Endothelial cell of umbilical vein (primary cell): ENCODE results near the gene AGK. TPM values are rescaled to one million over a fixed set of nuclear protein-coding genes. Genes with fewer than 3 reads are reported as not detected.
A peak's percentile ranks its signal among the peaks of the same experiment; 100 is the strongest.

Source experiments
- BruUV-seq: library from RNA; stranded (reverse); fragments of 400-500 nt; replicated peaks from 2 replicates; lab custom pipeline; 2021; lab: Mats Ljungman, UMichigan
- CTCF ChIA-PET: fragments of 300-600, 350-600 bp; sonication (Branson Sonifier 250); formaldehyde crosslinking; loops from one replicate; lab custom pipeline; 2021; ENCODE audit warnings: antibody characterized with exemption, inconsistent platforms; lab: Charles Lee
- POLR2A ChIA-PET: fragments of 300-600, 350-600 bp; sonication (Branson Sonifier 250); formaldehyde crosslinking; loops from one replicate; lab custom pipeline; 2021; ENCODE audit warnings: antibody characterized with exemption, inconsistent platforms; lab: Charles Lee
- DNase-seq: peaks from one replicate; pipeline ENCODE4 v3.0.0-alpha.2; 2011; ENCODE audit warnings: low read depth, low spot score
- FAIRE-seq: peaks from 2 replicates; lab custom pipeline; 2011; peaks lifted over from hg19 to GRCh38; lab: Jason Lieb, UNC
- H2AFZ ChIP-seq: 2 replicates; pipeline ENCODE4 v1.6.0; 2012; ENCODE audit warnings: low read depth, low read length, control low read depth, inconsistent platforms
- H3K27ac ChIP-seq: 2 replicates; pipeline ENCODE4 v1.5.1; 2011; ENCODE audit warnings: low read depth, mild to moderate bottlenecking, control low read depth, low read length, moderate library complexity; ENCODE audit not compliant: insufficient read depth
- H3K27me3 ChIP-seq, 2 experiments: 2 replicates each; pipeline versions ENCODE4 v1.6.0 to v1.6.1; 2011; ENCODE audit warnings: low read length in 2 of 2, mixed read lengths in 1 of 2; ENCODE audit not compliant: control insufficient read depth in 2 of 2, insufficient read depth in 2 of 2
- H3K36me3 ChIP-seq, 2 experiments: 2 replicates in 1 of 2; 3 replicates in 1 of 2; pipeline ENCODE4 v1.5.1; 2011; ENCODE audit warnings: low read length in 2 of 2, mild to moderate bottlenecking in 1 of 2, moderate library complexity in 1 of 2; ENCODE audit not compliant: control insufficient read depth in 2 of 2, insufficient read depth in 2 of 2; ENCODE audit errors: extremely low read depth in 1 of 2
- H3K4me1 ChIP-seq: 3 replicates; pipeline ENCODE4 v1.5.1; 2011; ENCODE audit warnings: mild to moderate bottlenecking, low read length; ENCODE audit not compliant: control insufficient read depth, insufficient read depth; ENCODE audit errors: extremely low read depth
- H3K4me2 ChIP-seq: 2 replicates; pipeline ENCODE4 v1.6.1; 2011; ENCODE audit warnings: low read length, control low read depth, mixed read lengths; ENCODE audit not compliant: insufficient read depth
- H3K4me3 ChIP-seq, 3 experiments: fragments of 200-600 bp in 1 of 3; sonication (generic), shearing (Covaris generic) in 1 of 3; replicated peaks in 1 of 3; 2 replicates each; pipeline ENCODE4 v1.5.1; 2011 to 2016; ENCODE audit warnings: control low read depth in 3 of 3, low read length in 3 of 3, mild to moderate bottlenecking in 2 of 3, inconsistent platforms in 1 of 3, low read depth in 1 of 3, moderate library complexity in 1 of 3; ENCODE audit not compliant: insufficient read depth in 1 of 3
- H3K79me2 ChIP-seq: 2 replicates; pipeline ENCODE4 v1.6.0; 2012; ENCODE audit warnings: low read length, inconsistent platforms; ENCODE audit not compliant: control insufficient read depth, insufficient read depth
- H3K9ac ChIP-seq: replicated peaks from 2 replicates; pipeline ENCODE3; 2011; ENCODE audit warnings: low read length, control low read depth; ENCODE audit not compliant: insufficient read depth; ENCODE audit errors: extremely low read depth
- H3K9me1 ChIP-seq: replicated peaks from 3 replicates; pipeline ENCODE4 v1.6.0; 2011; ENCODE audit warnings: mild to moderate bottlenecking, low read length; ENCODE audit not compliant: control insufficient read depth, insufficient read depth; ENCODE audit errors: extremely low read depth
- H3K9me3 ChIP-seq: replicated peaks from 2 replicates; pipeline ENCODE4 v1.5.1; 2012; ENCODE audit warnings: low read length, inconsistent platforms; ENCODE audit not compliant: control insufficient read depth, insufficient read depth
- H4K20me1 ChIP-seq: replicated peaks from 2 replicates; pipeline ENCODE3; 2011; ENCODE audit warnings: mild to moderate bottlenecking, low read length; ENCODE audit not compliant: control insufficient read depth, insufficient read depth; ENCODE audit errors: extremely low read depth
- EZH2 ChIP-seq: IDR thresholded peaks from 2 replicates; pipeline ENCODE4 v1.6.1; 2012; ENCODE audit warnings: borderline replicate concordance, low read depth, mild to moderate bottlenecking, moderate library complexity, low read length, inconsistent platforms; ENCODE audit not compliant: severe bottlenecking
- FOS ChIP-seq: IDR thresholded peaks from 2 replicates; pipeline ENCODE4 v1.6.1; 2011; ENCODE audit warnings: mild to moderate bottlenecking, low read length, moderate library complexity, borderline replicate concordance; ENCODE audit not compliant: insufficient read depth
- GATA2 ChIP-seq: IDR thresholded peaks from 2 replicates; pipeline ENCODE4 v1.7.0; 2011; ENCODE audit warnings: low read depth, mild to moderate bottlenecking, moderate library complexity, mixed read lengths, low read length; ENCODE audit not compliant: insufficient read length, insufficient read depth
- JUN ChIP-seq: IDR thresholded peaks from 2 replicates; pipeline ENCODE4 v1.6.1; 2011; ENCODE audit warnings: borderline replicate concordance, low read depth; ENCODE audit not compliant: insufficient read length, insufficient read depth
- MYC ChIP-seq: IDR thresholded peaks from one replicate; pipeline ENCODE4 v1.6.1; 2011; ENCODE audit warnings: mild to moderate bottlenecking, low read depth, low read length
- POLR2A ChIP-seq: IDR thresholded peaks from 2 replicates; pipeline ENCODE4 v1.6.1; 2012; ENCODE audit warnings: low read depth, mild to moderate bottlenecking, control low read depth, low read length
- POLR2AphosphoS5 ChIP-seq: IDR thresholded peaks from 2 replicates; pipeline ENCODE4 v1.6.1; 2012; ENCODE audit warnings: low read depth, mild to moderate bottlenecking, control low read depth, low read length, moderate library complexity; ENCODE audit not compliant: insufficient read depth
- dilution Hi-C: fragments of 300-500 bp; cut with MboI; formaldehyde crosslinking; loops from one replicate; pipeline ENCODE4 v1.15.0; 2019; ENCODE audit warnings: low sequenced_read_pairs; ENCODE audit not compliant: extremely low pct_ligation_motif_present
- intact Hi-C: fragments of 100-400 bp; cut with micrococcal nuclease; formaldehyde crosslinking; loops from one replicate; pipeline ENCODE4 v1.10.0; 2022
- polyA plus RNA-seq, 4 experiments: library from polyadenylated mRNA; depleted of rRNA in 3 of 4; stranded (reverse) in 3 of 4; unstranded in 1 of 4; fragments of >200 nt; gene quantifications; 2 replicates each; pipeline versions ENCODE4 v1.2.1 to v1.2.3, GENCODE V29; 2011 to 2012; ENCODE audit warnings: missing spikeins in 1 of 4
- total RNA-seq: library from RNA; stranded (reverse); gene quantifications from 2 replicates; pipeline ENCODE4 v1.2.3, GENCODE V29; 2021
- TF ChIP-seq, protein P1 (sequence below): IDR thresholded peaks from 2 replicates; pipeline ENCODE4 v1.6.1; 2011; ENCODE audit not compliant: insufficient read depth, insufficient read length
- TF ChIP-seq, protein P2 (sequence below), 2 donors: IDR thresholded peaks; 1 replicate in 1 of 2; 2 replicates in 1 of 2; pipeline ENCODE4 v1.5.1; 2011; ENCODE audit warnings: low read length in 2 of 2, mild to moderate bottlenecking in 2 of 2, moderate library complexity in 2 of 2, control low read depth in 1 of 2, inconsistent platforms in 1 of 2, low read depth in 1 of 2; ENCODE audit not compliant: insufficient read depth in 1 of 2; ENCODE audit errors: extremely low read depth in 1 of 2

The AGK gene
- total and polyA plus RNA-seq, 2 donors (not counting 3 experiments of a cell fraction or from before 2014, with no cell fraction given): 23.6 to 34.3 TPM

DNA sequence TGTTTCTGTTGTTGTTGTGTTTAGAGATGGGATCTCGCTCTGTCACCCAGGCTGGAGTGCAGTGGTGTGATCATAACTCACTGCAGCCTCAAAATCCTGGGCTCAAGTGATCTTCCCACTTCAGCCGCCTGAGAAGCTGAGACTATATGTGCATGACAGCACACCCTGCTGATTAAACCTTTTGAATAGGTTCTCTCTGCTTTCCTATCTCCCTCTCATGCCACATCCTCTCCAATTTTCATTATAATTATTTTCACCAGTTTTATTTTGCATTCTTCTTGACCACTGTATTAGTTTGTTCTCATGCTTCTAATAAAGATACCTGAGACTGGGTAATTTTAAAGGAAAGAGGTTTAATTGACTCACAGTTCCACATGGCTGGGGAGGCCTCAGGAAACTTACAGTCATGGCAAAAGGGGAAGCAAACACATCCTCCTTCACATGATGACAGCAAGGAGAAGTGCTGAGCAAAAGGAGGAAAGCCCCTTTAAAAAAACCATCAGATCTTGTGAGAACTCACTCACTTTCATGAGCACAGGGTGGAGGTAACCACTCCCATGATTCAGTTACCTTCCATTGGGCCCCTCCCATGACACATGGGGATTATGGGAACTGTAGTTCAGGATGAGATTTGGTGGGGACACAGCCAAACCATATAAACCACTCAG lies 12.9 kb downstream of the AGK start:
- H3K27ac ChIP-seq: no peak overlapping the region
- H2AFZ ChIP-seq: no peak overlapping the region
- dilution Hi-C loops: no loop called here
- no peaks in the 10 kb centered on the region for H3K4me1 ChIP-seq
- H3K79me2 ChIP-seq: peaks cover 5% of the 10 kb centered on the region
- POLR2A ChIA-PET: no interaction called here
- CTCF ChIA-PET: no interaction called here
- no peaks in the 10 kb centered on the region for H3K27me3 ChIP-seq
- FAIRE-seq: peak; percentile 42
- H3K9me3 ChIP-seq: no peaks in the 10 kb centered on the region
- BruUV-seq: no TSS peak
- TF ChIP-seq JUN: no peak
- no peak for TF ChIP-seq POLR2AphosphoS5
- no peak for TF ChIP-seq GATA2
- no peak for TF ChIP-seq EZH2
- no peak for TF ChIP-seq MYC
- TF ChIP-seq FOS: no peak
- TF ChIP-seq, protein P1, sequence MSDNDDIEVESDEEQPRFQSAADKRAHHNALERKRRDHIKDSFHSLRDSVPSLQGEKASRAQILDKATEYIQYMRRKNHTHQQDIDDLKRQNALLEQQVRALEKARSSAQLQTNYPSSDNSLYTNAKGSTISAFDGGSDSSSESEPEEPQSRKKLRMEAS: no peak
- no peak for TF ChIP-seq POLR2A
- TF ChIP-seq, protein P2, sequence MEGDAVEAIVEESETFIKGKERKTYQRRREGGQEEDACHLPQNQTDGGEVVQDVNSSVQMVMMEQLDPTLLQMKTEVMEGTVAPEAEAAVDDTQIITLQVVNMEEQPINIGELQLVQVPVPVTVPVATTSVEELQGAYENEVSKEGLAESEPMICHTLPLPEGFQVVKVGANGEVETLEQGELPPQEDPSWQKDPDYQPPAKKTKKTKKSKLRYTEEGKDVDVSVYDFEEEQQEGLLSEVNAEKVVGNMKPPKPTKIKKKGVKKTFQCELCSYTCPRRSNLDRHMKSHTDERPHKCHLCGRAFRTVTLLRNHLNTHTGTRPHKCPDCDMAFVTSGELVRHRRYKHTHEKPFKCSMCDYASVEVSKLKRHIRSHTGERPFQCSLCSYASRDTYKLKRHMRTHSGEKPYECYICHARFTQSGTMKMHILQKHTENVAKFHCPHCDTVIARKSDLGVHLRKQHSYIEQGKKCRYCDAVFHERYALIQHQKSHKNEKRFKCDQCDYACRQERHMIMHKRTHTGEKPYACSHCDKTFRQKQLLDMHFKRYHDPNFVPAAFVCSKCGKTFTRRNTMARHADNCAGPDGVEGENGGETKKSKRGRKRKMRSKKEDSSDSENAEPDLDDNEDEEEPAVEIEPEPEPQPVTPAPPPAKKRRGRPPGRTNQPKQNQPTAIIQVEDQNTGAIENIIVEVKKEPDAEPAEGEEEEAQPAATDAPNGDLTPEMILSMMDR (IDR thresholded peaks at IDR 0.05; ENCODE audit: extremely low read depth in 1 of 2, insufficient read depth in 1 of 2, low read depth in 1 of 2, low read length in 2 of 2): no peak
- H4K20me1 ChIP-seq: no peaks in the 10 kb centered on the region
- no peaks in the 10 kb centered on the region for H3K9me1 ChIP-seq
- H3K4me3 ChIP-seq: no peak overlapping the region
- no peak overlapping the region for H3K9ac ChIP-seq
- H3K36me3 ChIP-seq: peaks cover 3 to 8% of the 10 kb centered on the region in 2 experiments
- H3K4me2 ChIP-seq: no peak overlapping the region
- no peak for DNase-seq
- intact Hi-C loops: no loop called here
